HEK293 (cell line): Measurements from ENCODE around the gene OSTF1.

Experiments used
- CTCF ChIP-seq: fragments of 450-650 bp; formaldehyde crosslinking; IDR thresholded peaks from 2 replicates; pipeline ENCODE4 v1.5.1; 2016; ENCODE audit warnings: missing biosample characterization, missing genetic modification characterization
- GLIS2 ChIP-seq: fragments of 450-650 bp; formaldehyde crosslinking; IDR thresholded peaks from 2 replicates; pipeline ENCODE4 v1.5.1; 2016; ENCODE audit warnings: missing biosample characterization, missing genetic modification characterization
- HIC1 ChIP-seq: fragments of 450-650 bp; formaldehyde crosslinking; IDR thresholded peaks from 2 replicates; pipeline ENCODE4 v1.5.1; 2016; ENCODE audit warnings: missing biosample characterization, missing genetic modification characterization
- KLF7 ChIP-seq: fragments of 450-650 bp; formaldehyde crosslinking; IDR thresholded peaks from 2 replicates; pipeline ENCODE4 v1.5.1; 2016; ENCODE audit warnings: missing biosample characterization, missing genetic modification characterization, borderline replicate concordance
- PATZ1 ChIP-seq: fragments of 450-650 bp; formaldehyde crosslinking; IDR thresholded peaks from 2 replicates; pipeline ENCODE4 v1.5.1; 2016; ENCODE audit warnings: missing biosample characterization, missing genetic modification characterization
- ZBTB44 ChIP-seq: fragments of 450-650 bp; IDR thresholded peaks from 2 replicates; pipeline ENCODE4 v1.5.1; 2018; ENCODE audit warnings: missing biosample characterization, mild to moderate bottlenecking, missing genetic modification characterization
- ZFP3 ChIP-seq: fragments of 450-650 bp; formaldehyde crosslinking; IDR thresholded peaks from 2 replicates; pipeline ENCODE4 v1.5.1; 2016; ENCODE audit warnings: low read depth, missing biosample characterization, missing genetic modification characterization
- ZIC2 ChIP-seq: fragments of 450-650 bp; formaldehyde crosslinking; IDR thresholded peaks from 2 replicates; pipeline ENCODE4 v1.5.1; 2016; ENCODE audit warnings: missing biosample characterization, missing genetic modification characterization
- ZNF121 ChIP-seq: fragments of 450-650 bp; formaldehyde crosslinking; IDR thresholded peaks from 2 replicates; pipeline ENCODE4 v1.5.1; 2016; ENCODE audit warnings: missing biosample characterization, missing genetic modification characterization
- ZNF133 ChIP-seq: fragments of 450-650 bp; formaldehyde crosslinking; IDR thresholded peaks from 2 replicates; pipeline ENCODE4 v1.5.1; 2016; ENCODE audit warnings: missing biosample characterization, missing genetic modification characterization
- ZNF157 ChIP-seq: fragments of 450-650 bp; formaldehyde crosslinking; IDR thresholded peaks from 2 replicates; pipeline ENCODE4 v1.5.1; 2016; ENCODE audit warnings: missing biosample characterization, missing genetic modification characterization
- ZNF175 ChIP-seq: fragments of 450-650 bp; formaldehyde crosslinking; IDR thresholded peaks from 2 replicates; pipeline ENCODE4 v1.5.1; 2016; ENCODE audit warnings: missing biosample characterization, missing genetic modification characterization
- ZNF24 ChIP-seq: fragments of 450-650 bp; formaldehyde crosslinking; IDR thresholded peaks from 2 replicates; pipeline ENCODE4 v1.5.1; 2016; ENCODE audit warnings: missing biosample characterization, missing genetic modification characterization
- ZNF292 ChIP-seq: fragments of 450-650 bp; formaldehyde crosslinking; IDR thresholded peaks from 2 replicates; pipeline ENCODE4 v1.5.1; 2016; ENCODE audit warnings: low read depth, missing biosample characterization, missing genetic modification characterization, borderline replicate concordance
- ZNF341 ChIP-seq: fragments of 450-650 bp; formaldehyde crosslinking; IDR thresholded peaks from 2 replicates; pipeline ENCODE4; 2016; ENCODE audit warnings: low read depth, missing biosample characterization, missing genetic modification characterization
- ZNF391 ChIP-seq: fragments of 450-650 bp; formaldehyde crosslinking; IDR thresholded peaks from 2 replicates; pipeline ENCODE4 v1.5.1; 2016; ENCODE audit warnings: low read depth, missing biosample characterization, missing genetic modification characterization, borderline replicate concordance
- ZNF560 ChIP-seq: fragments of 450-650 bp; formaldehyde crosslinking; IDR thresholded peaks from 2 replicates; pipeline ENCODE4 v1.5.1; 2017; ENCODE audit warnings: missing biosample characterization, missing genetic modification characterization, borderline replicate concordance
- ZNF571 ChIP-seq: fragments of 450-650 bp; formaldehyde crosslinking; IDR thresholded peaks from 2 replicates; pipeline ENCODE4 v1.5.0; 2017; ENCODE audit warnings: missing biosample characterization, missing genetic modification characterization
- ZNF629 ChIP-seq: fragments of 450-650 bp; formaldehyde crosslinking; IDR thresholded peaks from 2 replicates; pipeline ENCODE4 v1.5.1; 2017; ENCODE audit warnings: missing biosample characterization, missing genetic modification characterization
- TF ChIP-seq, protein P1 (sequence below): fragments of 450-650 bp; formaldehyde crosslinking; IDR thresholded peaks from 2 replicates; pipeline ENCODE4 v1.5.1; 2016; ENCODE audit warnings: missing biosample characterization, missing genetic modification characterization
- TF ChIP-seq, protein P2 (sequence below): fragments of 450-650 bp; formaldehyde crosslinking; IDR thresholded peaks from 2 replicates; pipeline ENCODE4 v1.5.1; 2016; ENCODE audit warnings: missing biosample characterization, missing genetic modification characterization
- TF ChIP-seq, protein P3 (sequence below): fragments of 450-650 bp; formaldehyde crosslinking; IDR thresholded peaks from 2 replicates; pipeline ENCODE4 v1.5.1; 2016; ENCODE audit warnings: missing biosample characterization, missing genetic modification characterization

The OSTF1 gene

GRCh38 chr9:75087824-75088645 is at the start of gene OSTF1, which contains the start of gene NMRK1 (continued):
- no peak for TF ChIP-seq ZBTB44 (tag by site-specific recombination)
- no peak for TF ChIP-seq ZNF24
- no peak for TF ChIP-seq ZNF133 (tag by site-specific recombination)
- TF ChIP-seq ZNF391 (tag by site-specific recombination): 0 out of 2 replicates have a peak, but pooled peaks have one; percentile 17
- no peak for TF ChIP-seq ZNF175 (tag by site-specific recombination)
- TF ChIP-seq ZFP3 (tag by site-specific recombination): no peak
- no peak for TF ChIP-seq HIC1 (tag by site-specific recombination)
- peak; percentile 58; the same call in 1 of the 2 replicates for TF ChIP-seq ZNF121 (tag by site-specific recombination)
- peak; percentile 96 for TF ChIP-seq ZNF341 (tag by site-specific recombination)
- TF ChIP-seq, protein P1, sequence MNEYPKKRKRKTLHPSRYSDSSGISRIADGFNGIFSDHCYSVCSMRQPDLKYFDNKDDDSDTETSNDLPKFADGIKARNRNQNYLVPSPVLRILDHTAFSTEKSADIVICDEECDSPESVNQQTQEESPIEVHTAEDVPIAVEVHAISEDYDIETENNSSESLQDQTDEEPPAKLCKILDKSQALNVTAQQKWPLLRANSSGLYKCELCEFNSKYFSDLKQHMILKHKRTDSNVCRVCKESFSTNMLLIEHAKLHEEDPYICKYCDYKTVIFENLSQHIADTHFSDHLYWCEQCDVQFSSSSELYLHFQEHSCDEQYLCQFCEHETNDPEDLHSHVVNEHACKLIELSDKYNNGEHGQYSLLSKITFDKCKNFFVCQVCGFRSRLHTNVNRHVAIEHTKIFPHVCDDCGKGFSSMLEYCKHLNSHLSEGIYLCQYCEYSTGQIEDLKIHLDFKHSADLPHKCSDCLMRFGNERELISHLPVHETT (tag by site-specific recombination): no peak
- no peak for TF ChIP-seq ZNF560 (tag by site-specific recombination)
- TF ChIP-seq, protein P2, sequence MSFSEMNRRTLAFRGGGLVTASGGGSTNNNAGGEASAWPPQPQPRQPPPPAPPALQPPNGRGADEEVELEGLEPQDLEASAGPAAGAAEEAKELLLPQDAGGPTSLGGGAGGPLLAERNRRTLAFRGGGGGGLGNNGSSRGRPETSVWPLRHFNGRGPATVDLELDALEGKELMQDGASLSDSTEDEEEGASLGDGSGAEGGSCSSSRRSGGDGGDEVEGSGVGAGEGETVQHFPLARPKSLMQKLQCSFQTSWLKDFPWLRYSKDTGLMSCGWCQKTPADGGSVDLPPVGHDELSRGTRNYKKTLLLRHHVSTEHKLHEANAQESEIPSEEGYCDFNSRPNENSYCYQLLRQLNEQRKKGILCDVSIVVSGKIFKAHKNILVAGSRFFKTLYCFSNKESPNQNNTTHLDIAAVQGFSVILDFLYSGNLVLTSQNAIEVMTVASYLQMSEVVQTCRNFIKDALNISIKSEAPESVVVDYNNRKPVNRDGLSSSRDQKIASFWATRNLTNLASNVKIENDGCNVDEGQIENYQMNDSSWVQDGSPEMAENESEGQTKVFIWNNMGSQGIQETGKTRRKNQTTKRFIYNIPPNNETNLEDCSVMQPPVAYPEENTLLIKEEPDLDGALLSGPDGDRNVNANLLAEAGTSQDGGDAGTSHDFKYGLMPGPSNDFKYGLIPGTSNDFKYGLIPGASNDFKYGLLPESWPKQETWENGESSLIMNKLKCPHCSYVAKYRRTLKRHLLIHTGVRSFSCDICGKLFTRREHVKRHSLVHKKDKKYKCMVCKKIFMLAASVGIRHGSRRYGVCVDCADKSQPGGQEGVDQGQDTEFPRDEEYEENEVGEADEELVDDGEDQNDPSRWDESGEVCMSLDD (tag by site-specific recombination): peak; percentile 52; the same call in 1 of the 2 replicates
- no peak for TF ChIP-seq ZNF292 (tag by site-specific recombination)
- no peak for TF ChIP-seq ZNF629 (tag by site-specific recombination)
- TF ChIP-seq ZNF157 (tag by site-specific recombination): no peak
- peak; percentile 37; the same call in 1 of the 2 replicates for TF ChIP-seq GLIS2
- peak; percentile 62 for TF ChIP-seq CTCF (tag by site-specific recombination)
- no peak for TF ChIP-seq ZNF571 (tag by site-specific recombination)
- TF ChIP-seq PATZ1 (tag by site-specific recombination): peak; percentile 77
- TF ChIP-seq, protein P3, sequence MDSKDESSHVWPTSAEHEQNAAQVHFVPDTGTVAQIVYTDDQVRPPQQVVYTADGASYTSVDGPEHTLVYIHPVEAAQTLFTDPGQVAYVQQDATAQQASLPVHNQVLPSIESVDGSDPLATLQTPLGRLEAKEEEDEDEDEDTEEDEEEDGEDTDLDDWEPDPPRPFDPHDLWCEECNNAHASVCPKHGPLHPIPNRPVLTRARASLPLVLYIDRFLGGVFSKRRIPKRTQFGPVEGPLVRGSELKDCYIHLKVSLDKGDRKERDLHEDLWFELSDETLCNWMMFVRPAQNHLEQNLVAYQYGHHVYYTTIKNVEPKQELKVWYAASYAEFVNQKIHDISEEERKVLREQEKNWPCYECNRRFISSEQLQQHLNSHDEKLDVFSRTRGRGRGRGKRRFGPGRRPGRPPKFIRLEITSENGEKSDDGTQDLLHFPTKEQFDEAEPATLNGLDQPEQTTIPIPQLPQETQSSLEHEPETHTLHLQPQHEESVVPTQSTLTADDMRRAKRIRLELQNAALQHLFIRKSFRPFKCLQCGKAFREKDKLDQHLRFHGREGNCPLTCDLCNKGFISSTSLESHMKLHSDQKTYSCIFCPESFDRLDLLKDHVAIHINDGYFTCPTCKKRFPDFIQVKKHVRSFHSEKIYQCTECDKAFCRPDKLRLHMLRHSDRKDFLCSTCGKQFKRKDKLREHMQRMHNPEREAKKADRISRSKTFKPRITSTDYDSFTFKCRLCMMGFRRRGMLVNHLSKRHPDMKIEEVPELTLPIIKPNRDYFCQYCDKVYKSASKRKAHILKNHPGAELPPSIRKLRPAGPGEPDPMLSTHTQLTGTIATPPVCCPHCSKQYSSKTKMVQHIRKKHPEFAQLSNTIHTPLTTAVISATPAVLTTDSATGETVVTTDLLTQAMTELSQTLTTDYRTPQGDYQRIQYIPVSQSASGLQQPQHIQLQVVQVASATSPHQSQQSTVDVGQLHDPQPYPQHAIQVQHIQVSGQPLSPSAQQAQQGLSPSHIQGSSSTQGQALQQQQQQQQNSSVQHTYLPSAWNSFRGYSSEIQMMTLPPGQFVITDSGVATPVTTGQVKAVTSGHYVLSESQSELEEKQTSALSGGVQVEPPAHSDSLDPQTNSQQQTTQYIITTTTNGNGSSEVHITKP (tag by site-specific recombination): peak; percentile 95
- TF ChIP-seq KLF7 (tag by site-specific recombination): peak; percentile 50; the same call in 1 of the 2 replicates
- peak; percentile 27; the same call in 1 of the 2 replicates for TF ChIP-seq ZIC2 (tag by site-specific recombination)
